GM19455 (cell line): ENCODE data around the gene EGFL7.
"Not testable (repeated sequence)": the region's sequence is repeated elsewhere in the genome, so short reads cannot be mapped to it uniquely, and the experiment has no call there.

ENCODE experiments used
- ATAC-seq: cut with Tn5 transposase; IDR thresholded peaks from one replicate; pipeline ENCODE4 v1.9.1; 2021; ENCODE audit not compliant: unreplicated experiment

The EGFL7 gene

DNA sequence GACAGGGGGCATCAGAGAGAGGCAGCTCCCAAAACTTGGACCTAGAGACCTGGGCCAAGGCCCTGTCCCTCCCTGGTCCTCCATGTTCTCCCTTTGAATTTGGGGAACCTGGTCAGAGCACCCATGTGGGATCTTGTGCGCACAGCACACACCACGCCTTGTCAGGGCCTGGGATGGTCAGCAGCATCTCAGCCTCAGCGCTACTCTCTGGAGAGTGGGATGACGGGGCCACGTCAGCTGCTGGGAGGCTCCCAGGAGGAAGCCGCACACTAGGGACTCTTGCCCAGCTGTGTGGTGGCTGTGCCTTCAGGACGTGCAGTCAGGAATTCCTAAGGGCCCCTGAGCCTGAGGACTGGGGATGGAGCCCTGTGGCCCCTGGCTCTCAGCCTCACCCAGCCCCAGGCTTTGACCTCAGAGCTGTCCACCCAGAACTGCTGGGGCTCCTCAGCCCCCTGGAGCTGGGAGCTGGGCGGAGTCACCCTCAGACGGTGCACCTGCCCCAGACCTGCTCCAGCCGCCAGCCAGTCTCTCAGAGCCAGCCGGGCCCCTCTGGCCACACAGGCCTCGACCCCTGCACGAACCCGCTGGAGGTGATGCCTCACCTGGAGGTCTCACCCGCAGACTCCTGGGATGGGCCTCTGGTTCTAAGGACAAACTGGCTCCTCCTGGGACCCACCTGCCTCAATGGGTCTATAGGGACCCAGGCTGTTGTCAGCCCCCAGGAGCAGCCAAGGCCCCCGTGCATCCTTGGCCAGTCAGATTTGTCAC is 38.3 kb upstream of the EGFL7 start:
- no peak for ATAC-seq

DNA sequence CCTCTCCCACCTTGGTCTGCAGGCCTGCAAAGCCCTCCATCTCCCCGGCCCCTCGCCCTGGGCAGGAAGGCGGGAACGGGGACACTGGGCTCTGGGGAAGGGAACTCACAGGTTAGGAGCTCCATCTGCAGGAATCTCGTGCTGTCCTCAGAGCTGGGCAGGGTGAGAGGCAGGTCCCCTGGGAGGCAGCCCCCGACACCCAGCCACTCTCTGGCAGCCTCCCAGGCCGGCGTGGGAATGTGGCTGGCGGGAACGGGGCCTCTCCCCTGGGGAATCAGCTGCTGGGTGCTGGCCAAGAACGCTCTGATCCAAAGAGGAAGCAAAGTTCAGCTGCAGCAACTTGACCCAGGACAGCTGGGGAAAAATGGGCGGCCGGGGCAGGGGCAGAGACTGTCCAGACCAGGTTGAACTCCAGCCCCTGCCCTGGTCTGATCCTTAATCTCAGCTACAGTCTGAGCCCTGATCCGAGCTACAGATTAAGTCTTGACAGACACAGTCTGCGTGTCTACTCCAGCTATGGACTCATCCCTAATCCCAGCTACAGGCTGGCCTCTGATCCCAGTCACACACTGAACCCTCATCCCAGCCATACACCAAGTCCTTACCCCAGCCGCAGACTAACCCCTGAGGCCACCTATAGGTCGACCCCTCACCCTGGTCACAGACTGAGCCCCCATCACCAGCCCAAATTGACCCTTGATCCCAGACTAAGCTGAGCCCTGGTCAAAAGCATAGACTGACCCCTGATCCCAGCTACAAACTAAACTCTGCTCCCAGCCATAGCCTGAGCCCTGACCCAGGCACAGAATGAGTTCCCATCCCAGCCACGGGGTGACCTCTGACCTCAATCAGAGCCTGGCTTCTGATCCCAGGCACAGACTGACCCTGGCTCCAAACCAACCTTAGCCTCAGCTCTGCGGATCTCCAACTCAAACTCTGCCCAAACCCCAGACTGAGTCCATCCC is 37.3 kb upstream of the EGFL7 start:
- ATAC-seq = no peak

DNA sequence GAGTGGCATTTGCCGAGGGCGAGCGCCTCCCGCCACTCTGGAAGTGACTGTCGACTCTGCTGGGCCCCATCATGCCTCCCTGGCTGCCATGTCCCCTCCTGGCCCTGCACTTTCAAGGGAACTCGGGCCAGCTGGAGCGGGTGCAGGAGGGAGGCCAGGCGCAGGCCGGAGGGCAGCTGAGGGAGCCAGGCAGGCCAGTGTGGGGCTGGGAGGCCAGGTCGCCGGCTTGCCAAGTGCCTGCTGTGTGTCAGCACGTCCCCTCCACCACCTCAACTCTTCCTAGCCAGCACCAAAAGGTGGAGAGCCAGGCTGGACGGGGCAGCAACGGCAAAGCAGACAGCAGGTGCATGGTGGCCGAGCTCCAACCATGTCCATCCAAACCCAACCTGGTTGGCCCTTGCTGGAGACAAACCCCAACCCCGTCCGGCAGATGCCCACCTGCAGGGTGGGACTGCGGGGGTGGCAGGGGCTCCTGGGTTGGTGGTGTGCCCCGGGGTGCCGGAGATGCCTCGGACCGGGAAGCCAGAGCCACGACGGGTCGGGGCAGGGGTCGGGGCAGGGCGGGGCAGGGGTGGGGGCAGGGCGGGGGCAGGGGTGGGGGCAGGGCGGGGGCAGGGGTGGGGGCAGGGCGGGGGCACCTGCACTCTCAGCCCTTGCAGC is 36.5 kb upstream of the EGFL7 start:
- ATAC-seq = no peak

DNA sequence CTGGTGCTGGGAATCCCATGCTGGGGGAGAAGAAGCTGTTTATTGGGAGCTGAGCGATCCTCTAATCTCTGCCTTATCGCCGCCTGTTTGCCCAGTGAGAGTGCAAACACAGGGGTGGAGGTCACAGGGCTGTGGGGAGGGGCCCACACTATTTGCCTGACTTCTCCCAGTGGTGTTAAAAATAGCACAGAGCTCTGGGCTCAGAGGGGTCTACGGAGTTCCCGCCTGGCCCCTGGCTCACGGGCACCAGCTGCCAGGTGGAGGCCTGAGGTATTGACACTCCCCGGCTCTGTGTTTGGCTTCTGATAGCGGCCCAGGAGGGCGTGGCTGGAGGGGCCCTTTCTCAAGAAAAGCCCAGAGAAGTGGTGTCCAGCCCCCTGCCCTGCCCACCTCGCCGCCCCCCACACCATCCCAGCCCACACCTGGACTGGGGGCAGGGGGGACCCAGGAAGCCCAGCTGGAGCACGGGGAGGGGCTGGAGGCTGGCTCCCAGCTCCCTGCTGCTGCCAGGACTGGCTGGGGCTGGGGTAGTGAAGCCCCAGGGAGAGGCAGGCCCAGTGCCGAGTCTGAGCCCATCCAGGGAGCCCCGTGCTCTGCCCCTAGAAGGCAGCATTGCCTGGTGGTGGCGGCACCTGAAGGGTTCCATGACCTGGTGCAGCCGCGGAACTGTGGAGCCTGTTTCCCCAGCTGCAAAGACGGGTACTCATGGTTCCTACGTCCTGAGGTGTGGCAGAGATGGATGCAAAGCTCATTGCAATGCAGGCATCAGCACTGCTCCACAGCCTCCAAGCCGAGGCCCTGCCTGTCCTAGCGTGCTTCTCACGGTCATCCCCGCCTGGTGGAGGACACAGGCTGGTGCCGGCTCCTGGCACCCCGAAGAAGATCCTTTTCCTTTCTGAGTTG is 35.7 kb upstream of the EGFL7 start:
- ATAC-seq = no peak

DNA sequence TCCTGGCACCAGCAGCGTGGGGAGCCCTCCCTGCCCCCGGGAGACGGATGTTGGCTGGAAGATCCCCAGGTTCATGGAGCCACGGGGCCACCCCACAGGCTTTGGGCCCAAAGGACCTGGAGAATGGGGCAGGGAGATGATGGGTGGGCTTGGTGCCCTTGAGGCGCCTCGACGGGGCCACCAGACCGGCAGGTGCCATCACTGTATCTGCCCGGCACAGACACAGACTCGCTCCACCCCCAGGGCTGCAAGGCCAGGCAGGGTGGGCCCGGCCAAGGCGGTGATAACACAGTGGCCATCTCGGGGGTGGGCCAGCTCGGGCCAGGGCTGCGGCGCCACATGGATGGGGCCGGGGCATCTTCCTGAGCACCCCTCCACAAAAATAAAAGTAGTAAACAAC is 35.0 kb upstream of the EGFL7 start:
- no peak for ATAC-seq

DNA sequence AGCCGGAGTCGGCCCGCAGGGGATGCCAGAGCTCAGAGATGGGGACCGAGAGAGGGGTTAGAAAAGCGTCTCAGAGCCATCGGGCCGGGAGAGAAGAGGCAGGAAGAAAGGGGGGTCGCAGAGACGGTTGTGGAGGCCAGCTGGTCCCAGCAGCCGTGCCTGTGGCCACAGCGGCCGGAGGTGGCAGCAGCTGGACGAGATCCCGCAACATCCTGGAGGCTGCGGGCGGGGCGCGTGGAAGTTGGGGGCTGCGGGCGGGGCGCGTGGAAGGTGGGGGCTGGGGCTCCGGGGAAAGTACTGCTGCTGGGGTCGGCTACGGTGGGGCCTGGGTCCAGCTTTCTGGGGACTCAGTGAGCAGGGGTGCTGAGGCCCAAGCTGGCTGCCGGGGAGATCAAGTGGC is 34.4 kb upstream of the EGFL7 start:
- ATAC-seq = no peak

DNA sequence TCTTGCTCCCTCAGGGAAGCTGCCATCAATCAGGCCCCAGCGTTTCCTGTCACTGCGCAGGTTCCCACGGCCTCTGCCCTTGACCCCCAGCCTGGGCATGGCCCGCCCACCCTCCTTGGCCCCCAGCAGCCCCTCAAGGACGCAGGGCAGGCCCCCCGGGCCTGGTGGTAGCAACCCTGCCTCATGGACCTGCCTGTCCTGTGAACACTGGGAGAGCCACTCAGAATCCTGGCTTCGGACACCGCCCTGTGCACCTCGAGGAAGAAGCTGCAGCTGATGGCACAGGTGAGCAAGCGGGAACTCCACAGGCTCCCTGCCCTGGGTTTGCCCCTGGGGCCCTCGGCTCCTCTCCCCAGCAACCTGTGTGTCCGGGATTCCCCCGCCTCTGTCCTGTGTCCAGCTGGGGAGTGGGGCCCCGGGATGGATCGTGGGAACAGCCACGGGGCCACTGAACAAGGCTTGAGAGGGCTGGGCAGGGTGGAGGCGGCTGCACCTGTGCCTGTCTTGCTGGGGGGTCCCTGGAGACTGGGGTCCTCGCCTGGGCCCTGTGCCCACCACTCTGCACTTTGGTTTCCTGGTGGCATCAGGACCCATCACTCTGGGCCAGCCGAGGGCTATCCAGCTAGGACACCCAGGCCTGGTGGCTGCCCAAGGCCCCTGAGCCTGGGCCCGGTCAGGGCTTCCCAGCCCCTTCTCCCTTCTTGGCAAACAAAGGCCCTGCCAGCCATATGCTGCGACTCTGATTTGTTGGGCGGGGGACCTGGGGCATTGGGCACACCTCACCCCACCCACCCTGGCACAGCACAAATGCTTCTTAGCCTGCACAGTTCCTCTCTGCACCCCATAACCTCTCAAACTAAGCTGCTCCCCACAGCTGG is 33.5 kb upstream of the EGFL7 start:
- no peak for ATAC-seq

DNA sequence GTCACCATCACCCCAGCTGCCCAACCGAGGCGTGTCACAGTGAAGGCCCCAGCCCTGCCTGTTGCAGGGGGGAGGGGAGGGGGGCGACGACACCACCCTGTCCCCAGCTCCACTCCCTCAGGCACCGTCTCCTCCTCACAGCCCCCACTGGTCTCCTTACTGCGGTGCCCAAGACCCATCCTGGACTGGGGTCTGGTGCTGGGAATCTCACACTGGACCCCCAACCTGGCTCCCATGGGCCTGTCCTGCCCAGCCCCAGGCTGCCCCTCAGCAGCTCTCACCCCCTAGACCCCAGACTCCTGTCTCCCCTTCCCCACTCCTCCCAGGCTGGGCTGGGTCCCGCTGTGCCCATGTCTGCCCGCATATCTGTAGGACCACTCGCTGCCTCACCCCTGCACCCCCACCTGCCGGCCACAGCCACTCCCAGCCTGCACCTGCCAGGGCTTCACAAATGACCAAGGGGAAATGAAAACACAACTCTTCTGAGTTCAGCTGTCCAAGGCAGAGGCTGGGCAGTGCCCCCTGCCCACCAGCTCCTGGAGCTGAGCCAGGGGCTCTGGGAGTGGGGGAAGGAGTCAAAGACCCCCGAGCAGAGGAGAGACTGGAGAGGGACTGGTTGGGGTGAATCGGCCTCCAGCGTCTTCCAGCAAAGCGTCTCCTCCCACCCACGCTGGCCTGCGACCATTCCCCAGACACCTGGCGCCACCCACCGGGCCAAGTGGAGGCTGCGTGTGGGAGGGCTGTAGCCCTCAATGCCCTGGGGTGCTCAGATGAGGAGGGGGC is 32.6 kb upstream of the EGFL7 start:
- ATAC-seq = no peak

DNA sequence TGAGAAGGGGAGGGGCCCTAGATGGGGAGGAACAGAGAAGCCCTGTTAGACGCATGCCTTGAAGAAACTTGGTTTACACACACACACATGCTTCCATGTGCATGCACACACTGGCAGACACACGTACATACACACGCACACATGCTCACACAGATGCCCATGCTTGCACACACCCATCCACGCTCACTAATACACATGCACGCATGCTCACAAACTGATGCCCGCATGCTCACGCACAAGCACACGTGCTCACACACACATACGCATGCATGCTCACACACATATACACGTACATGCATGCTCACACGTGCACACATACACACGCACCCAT is 32.1 kb upstream of the EGFL7 start:
- no peak for ATAC-seq

DNA sequence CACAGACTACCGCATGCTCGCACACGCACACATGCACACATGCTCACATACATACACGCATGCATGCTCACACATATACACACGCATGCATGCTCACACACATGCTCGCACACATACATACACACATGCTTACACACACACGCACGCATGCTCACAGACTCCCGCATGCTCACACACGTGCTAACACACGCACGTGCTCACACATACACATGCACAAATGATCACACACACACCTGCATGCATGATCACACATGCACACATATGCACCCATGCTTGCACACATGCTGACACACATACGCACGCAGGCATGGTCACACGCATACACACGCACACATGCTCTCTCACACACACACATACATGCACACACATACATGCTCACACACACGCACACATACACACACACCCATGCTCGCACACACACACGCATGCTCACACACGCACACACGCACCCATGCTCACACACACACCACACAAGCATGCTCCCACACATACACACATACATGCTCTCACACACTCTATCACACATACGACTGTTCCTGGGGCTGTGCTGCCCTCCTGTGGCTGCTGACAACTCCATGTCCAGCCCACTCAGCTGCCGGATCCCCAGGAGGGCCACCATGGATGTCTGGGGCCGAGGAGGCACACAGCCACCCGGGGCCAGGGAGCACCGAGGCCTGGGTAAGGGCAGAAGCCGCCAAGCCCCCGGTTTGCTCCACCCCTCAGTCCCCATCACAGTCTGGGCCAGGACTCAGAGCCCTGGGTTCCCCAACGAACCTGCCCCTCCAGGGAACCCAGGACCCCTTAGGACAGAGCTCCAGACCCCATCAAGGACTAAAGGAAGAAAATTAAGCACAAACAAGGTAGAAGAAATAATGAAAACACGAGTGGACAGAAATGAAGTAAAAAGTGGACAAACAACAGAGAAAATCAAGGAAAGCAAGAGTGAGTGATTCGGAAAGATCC is 31.4 kb upstream of the EGFL7 start:
- ATAC-seq = no peak

DNA sequence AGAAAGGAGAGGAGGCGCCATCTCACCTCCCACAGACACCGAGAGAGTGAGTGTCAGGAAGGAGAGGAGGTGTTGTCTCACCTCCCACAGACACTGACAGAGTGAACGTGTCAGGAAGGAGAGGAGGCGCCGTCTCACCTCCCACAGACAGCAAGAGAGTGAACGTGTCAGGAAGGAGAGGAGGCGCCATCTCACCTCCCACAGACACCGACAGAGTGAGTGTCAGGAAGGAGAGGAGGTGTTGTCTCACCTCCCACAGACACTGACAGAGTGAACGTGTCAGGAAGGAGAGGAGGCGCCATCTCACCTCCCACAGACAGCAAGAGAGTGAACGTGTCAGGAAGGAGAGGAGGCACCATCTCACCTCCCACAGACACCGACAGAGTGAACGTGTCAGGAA is 30.6 kb upstream of the EGFL7 start:
- not testable (repeated sequence) for ATAC-seq

DNA sequence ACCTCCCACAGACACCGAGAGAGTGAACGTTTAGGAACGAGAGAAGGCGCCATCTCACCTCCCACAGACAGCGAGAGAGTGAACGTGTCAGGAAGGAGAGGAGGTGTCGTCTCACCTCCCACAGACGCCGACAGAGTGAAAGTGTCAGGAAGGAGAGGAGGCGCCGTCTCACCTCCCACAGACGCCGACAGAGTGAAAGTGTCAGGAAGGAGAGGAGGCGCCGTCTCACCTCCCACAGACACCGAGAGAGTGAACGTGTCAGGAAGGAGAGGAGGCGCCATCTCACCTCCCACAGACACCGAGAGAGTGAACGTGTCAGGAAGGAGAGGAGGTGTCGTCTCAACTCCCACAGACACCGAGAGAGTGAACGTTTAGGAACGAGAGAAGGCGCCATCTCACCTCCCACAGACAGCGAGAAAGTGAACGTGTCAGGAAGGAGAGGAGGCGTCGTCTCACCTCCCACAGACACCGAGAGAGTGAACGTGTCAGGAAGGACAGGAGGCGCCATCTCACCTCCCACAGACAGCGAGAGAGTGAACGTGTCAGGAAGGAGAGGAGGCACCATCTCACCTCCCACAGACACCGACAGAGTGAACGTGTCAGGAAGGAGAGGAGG is 30.1 kb upstream of the EGFL7 start:
- not testable (repeated sequence) for ATAC-seq

DNA sequence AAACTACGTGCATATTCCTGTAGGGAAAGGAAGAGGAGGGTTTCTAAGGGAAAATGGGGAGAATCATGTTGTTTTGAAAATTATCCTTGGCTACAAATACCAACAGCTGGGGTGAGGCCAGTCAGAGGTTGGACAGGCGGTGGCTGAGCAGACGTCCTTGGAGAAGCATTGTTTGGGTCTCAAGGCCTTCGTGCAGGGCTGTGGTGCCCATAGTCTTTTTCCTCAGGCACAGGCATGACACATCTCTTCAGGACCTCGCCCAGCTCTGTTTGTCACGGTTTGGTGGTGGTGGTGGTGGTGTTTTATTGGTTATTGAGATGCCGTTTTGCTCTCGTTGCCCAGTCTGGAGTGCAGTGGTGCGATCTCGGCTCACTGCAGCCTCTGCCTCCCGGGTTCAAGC is 27.8 kb upstream of the EGFL7 start:
- no peak for ATAC-seq

DNA sequence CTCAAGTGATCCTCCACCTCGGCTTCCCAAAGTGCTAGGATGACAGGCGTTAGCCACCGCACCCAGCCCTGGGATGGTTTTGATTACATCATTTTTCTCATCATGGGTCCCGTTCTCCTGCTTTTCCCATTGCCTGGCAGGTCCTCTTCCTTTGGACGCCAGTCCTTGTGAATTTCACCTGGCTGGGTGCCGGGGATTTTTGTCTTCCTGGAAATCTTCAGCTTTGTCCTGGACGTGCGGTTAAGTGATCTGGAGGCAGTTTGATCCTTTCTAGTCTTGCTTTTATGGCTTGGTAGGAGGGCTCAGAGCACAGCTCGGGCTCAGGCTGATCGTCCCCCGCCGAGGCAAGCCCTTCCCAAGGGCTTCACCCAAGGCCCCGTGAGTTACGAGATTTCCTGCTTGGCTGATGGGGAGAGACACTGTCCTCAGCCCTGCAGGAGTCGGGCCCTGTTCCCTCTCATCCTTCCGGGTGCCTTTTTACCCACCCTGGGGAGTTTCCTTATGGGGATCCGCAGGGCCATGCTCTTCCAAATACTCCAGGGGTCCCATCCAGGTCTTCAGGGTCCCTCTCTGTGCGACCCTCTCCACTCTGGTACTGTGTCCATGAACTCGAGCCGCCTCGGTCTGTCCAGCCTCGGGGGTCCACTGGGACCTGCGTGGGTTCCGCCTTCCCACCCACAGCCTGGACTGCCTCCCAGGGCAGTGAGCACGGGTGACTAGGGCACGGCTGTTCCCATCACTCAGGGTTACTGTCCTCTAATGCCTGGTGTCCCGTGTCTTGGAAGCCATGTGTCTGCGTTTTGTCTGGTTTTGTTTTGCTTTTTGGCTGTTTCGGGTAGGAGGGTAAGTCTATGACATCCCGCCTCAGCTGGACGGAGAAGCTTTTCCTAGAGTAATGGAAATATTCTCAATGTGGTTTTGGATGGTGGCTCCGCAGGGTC is 22.3 kb upstream of the EGFL7 start:
- no peak for ATAC-seq

DNA sequence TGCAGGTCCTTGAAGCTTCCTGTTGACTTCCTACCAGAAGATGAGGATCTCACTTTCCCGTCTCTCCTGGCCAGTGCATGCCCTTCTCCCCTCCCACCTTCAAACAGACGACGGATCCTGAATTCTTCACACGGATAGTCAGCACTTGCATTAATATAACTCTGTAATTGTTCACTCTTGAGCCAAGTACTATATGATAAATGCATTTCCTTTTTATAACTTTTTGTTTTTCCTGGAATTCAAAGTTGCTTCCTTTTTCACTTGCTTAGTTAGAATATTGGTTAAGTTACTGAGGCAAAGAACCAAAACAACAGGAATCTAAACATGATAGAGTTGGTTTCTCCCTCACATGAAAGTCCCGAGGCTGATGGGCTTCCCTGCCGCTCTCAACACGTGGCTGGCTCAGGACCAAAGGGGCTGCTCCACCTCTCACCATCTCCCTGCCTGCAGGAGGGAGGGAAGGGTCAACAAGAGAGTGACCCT is 20.2 kb upstream of the EGFL7 start:
- ATAC-seq = no peak
